Epithelial cell of esophagus (primary cell): ENCODE results near the gene PTPMT1.

Experiments
- DNase-seq: peaks from one replicate; pipeline ENCODE4 v3.0.0; 2010; ENCODE audit warnings: low read depth
- H3K4me3 ChIP-seq: 2 replicates; pipeline ENCODE4 v1.5.1; 2011; ENCODE audit warnings: mild to moderate bottlenecking, low read length, control low read depth
- TF ChIP-seq, protein P1 (sequence below): IDR thresholded peaks from 2 replicates; pipeline ENCODE4 v1.5.1; 2011; ENCODE audit warnings: low read depth, mild to moderate bottlenecking, low read length, control low read depth, inconsistent platforms; ENCODE audit not compliant: insufficient read depth; ENCODE audit errors: missing control alignments

Gene PTPMT1, protein sequence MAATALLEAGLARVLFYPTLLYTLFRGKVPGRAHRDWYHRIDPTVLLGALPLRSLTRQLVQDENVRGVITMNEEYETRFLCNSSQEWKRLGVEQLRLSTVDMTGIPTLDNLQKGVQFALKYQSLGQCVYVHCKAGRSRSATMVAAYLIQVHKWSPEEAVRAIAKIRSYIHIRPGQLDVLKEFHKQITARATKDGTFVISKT

DNA sequence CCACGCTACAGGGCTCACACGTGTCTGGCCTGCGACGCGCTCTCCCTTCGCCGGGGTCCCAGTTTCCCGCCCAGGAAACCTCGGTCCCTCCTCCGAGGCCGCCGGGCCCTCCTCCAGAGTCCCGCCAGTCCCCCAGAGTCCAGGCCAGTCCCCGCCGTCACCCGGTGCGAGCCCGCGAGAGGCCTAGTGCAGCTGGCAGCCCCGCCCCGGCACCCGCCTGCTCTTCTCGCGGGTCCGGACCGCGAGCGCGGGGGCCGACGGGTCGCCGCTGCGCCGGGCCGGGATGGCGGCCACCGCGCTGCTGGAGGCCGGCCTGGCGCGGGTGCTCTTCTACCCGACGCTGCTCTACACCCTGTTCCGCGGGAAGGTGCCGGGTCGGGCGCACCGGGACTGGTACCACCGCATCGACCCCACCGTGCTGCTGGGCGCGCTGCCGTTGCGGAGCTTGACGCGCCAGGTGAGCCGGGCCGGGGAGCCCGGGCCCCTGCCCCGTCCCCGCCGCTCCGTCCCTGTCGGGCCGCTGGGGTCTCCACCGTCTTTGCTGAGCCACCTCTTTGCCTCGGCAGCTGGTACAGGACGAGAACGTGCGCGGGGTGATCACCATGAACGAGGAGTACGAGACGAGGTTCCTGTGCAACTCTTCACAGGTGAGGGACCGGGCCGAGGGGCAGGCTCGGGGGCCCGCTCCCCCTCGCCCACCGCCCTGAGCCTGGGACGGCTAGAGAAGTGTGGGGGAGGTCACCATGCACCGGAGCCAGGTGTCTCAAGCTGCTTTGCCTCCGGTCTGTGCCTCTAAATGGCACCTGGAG, at the start of gene PTPMT1:
TSS of gene PTPMT1 (plus strand) at position 260 of the 809 bp plus-strand sequence. CDS start at position 284, 24 bp downstream.
- TF ChIP-seq, protein P1, sequence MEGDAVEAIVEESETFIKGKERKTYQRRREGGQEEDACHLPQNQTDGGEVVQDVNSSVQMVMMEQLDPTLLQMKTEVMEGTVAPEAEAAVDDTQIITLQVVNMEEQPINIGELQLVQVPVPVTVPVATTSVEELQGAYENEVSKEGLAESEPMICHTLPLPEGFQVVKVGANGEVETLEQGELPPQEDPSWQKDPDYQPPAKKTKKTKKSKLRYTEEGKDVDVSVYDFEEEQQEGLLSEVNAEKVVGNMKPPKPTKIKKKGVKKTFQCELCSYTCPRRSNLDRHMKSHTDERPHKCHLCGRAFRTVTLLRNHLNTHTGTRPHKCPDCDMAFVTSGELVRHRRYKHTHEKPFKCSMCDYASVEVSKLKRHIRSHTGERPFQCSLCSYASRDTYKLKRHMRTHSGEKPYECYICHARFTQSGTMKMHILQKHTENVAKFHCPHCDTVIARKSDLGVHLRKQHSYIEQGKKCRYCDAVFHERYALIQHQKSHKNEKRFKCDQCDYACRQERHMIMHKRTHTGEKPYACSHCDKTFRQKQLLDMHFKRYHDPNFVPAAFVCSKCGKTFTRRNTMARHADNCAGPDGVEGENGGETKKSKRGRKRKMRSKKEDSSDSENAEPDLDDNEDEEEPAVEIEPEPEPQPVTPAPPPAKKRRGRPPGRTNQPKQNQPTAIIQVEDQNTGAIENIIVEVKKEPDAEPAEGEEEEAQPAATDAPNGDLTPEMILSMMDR: no peak
- peak within 1 kb of the TSS; percentile 70 for H3K4me3 ChIP-seq
- DNase-seq: peak; percentile 79

DNA sequence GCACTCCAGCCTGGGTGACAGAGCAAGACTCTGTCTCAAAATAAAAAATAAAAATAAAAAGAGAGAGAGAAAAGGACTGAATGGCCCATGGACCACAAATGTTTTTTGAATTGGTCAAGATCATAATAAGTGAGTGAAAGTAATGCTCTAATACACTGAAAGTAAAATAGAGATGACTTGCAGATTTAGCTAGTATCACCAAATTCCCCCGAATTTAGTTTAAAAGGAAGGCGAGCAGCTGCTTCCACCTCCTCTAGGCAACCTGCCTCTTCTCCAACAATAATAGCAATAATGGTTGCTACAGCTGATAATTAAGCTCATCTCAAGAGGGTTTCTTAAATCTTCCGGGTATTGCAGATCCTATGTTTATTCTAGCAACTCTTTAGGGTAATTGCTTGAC, 49.2 kb upstream of the PTPMT1 start:
- no peak overlapping the region for H3K4me3 ChIP-seq
- no peak for DNase-seq
- TF ChIP-seq, protein P1: no peak

DNA sequence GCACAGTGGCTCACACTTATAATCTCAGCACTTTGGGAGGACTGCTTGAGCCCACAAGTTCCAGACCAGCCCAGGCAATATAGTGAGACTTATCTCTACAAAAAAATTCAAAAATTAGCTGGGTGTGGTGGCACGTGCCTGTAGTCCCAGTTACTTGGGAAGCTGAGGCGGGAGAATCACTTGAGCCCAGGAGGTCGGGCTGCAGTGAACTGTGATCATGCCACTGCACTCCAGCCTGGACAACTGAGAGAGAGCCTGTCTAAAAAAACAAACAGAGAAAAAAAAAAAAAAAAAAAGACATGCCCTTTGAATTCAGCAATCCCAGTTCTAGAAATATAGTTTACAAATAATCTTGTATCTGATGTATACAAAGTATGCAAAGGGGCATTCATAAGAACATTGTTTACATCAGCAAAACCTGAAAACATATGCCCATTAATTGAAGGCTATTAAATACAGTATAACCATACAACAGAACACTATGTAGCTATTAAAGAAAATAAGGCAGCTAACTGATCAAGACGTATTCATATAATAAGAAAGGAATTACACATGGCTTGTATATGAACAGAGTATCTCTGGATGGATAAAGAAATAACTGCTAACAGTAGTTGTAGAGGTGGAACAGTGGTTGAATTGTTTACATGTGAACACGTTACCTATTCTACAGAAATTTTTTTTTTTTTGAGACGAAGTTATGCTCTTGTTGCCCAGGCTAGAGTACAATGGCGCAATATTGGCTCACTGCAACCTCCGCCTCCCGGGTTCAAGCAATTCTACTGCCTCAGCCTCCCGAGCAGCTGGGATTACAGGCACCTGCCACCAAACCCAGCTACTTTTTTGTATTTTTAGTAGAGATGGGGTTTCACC, 48.2 kb upstream of the PTPMT1 start:
- TF ChIP-seq, protein P1: no peak
- no peak for DNase-seq
- H3K4me3 ChIP-seq: no peak overlapping the region

DNA sequence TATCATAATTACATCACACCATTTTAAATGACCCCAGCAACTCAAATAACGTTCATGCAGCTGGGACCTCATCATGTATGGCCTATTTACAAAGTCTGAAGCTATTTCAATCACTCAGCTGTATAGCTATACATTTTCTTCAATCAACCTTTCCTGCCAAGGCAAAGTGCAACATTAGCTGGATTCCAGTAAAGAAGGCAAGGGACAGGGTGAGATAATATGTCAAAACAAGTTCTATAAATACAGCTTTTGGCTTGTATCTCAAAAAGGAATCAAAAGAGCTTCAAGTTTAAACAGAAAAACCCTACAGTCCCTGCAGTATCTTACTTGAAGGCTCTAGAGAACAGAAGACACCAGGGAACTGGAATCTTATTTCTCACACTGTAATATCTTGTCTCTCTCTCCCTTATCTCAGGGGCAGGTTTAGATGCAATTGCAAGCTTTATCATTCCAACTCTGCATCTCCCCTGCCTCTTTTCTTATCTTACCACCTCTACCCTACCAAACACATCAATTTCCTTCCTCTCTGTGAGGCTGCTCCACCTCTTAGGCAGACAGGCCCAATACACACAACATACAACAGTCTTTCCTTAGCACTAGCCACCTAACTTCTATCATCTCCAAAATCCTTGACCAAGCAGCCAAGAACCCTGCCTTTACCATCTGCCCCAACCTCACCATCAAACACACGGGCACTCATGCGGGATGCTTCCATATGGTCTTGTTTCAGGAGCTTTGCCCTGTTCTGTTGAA, 47.0 kb upstream of the PTPMT1 start:
- H3K4me3 ChIP-seq: no peak overlapping the region
- TF ChIP-seq, protein P1: no peak
- DNase-seq: no peak

DNA sequence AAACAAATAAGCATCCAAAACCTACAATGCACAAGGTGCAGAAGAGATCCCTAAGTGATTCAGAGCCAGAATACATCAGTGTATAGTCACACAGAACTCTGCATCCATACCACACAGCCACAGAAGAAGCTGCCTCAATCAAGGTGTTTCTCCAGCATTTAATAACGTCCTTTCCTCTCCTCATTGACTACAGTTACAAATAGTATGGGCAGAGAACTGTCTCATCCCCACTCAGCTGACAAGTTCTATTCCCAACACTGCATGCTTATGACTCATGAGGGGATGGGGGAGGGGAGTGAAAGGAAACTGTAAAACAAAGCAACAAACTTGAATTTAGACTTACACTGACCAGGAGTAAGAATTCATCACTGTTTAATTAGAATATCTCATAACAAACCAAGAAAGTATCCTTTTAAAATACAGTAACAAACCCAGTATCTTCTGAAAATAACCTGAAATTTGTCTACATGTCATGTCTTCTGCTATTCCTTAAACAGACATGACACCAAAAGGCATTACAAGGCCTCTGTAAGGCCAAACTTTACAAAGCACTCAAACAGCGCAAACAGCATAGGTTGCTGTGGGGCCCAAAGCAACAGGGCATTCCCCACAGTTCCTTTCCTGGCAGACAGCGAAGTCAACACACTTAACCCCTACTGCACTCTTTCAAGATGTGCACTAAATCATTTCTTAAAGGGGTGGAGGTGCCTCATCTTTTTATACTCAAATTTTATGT, 41.7 kb upstream of the PTPMT1 start:
- H3K4me3 ChIP-seq: no peak overlapping the region
- TF ChIP-seq, protein P1: no peak
- peak; percentile 87 for DNase-seq
